Measurements from ENCODE around the gene FAM13A.

The FAM13A gene

DNA sequence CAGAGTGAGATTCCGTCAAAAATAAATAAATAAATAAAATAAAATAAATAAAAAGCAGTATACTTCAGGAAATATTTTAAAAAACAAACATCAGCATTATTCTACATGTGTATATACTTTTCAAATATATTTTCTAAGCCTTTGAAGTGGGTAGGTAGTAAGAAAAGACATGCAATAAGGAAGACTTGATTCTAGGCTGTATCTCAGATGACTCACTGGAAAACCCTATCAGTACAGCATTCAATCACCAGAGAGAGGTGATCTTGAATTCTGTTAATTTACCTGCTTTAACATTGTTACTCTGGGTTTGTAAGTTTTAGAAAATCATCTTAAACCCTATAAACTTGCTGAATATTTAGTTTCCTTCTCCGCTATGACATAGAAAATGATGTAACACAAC is 252.8 kb downstream of the FAM13A start:
- no peak for DNase-seq

- DNase-seq: no peak
These were observed 253.3 kb downstream of the FAM13A start for GRCh38 chr4:88803600-88804096.

DNA sequence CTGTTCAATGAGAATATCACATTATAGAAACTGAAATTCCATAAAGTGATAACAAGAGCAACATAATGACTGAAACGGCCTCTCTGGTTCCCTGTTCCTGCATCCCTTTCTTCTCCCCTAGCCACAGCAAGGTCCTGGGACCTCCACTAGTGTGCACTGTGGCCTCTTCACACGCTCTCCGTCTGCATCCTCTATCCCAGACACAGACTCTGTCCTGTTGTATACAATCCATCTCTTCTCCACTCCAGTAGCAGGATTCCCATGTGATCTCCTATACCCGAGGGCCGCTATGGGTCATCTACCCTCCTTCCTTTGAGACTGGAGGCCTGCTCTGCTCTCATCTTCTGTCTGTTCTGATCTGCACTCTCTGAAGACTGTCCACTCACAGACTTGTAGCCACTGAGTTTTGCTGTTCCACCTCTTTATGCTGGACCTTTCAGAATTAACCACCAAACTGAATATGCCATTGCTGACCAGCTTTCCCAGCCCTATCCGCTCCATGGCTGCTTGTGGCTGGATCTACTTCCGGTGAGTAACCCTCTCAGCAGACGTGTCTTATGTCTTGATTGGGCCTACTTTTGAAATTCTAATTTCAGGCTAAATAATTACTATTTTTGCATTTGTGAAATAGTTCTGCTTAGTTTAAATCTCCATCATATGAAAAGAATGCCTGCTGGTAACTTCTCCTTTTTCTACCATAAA is 254.2 kb downstream of the FAM13A start:
- DNase-seq: no peak

- no peak for DNase-seq
These were observed 254.8 kb downstream of the FAM13A start for GRCh38 chr4:88802138-88802537.

- DNase-seq: no peak
These were observed 257.1 kb downstream of the FAM13A start for GRCh38 chr4:88799900-88800299.

DNA sequence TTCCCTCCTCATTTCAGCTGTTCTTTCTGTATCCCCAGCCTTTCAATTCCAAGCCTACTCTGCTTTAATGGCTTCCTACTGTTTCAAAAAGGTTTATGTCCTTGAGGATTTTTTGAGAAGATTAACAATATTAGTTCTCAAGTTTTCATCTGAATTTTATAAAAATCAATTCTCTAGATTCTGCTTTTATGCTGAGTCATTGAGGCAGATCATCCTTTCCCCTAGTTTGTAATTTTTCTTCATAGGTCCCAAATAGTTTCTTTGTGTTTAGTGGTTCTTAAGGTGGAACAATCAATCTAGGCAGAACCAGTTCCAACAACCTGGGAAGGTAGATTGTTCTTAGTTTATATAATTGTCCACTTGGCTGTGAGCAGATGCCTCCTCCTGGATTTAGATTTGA is 259.3 kb downstream of the FAM13A start:
- DNase-seq: no peak

- DNase-seq: no peak
These were observed 260.4 kb downstream of the FAM13A start for GRCh38 chr4:88796545-88796944.

GRCh38 chr4:88794952-88795351 is 262.0 kb downstream of the FAM13A start:
- DNase-seq: no peak

GRCh38 chr4:88794087-88794690 is 262.8 kb downstream of the FAM13A start:
- no peak for DNase-seq

- no peak for DNase-seq
These were observed 263.5 kb downstream of the FAM13A start for GRCh38 chr4:88793475-88793874.

DNA sequence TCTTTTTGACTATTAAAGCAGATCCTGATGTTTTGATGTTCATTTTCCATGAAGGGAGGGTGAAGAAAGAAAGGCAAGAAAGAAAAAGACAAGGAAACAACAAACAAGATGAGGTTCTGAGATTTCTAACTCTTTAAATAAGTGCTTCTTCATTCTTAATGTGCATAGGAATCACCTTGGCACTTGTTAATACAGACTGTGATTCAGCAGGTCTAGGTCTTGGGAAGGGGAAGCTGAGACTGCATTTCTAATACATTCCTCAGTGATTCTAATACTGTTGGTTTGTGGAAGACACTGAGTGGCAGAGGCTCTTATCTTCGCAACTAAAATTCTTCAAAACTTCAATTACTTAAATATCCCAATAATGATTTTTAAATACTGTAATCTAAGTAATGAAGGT is 264.2 kb downstream of the FAM13A start:
- DNase-seq: no peak

GRCh38 chr4:88792268-88792781 is 264.7 kb downstream of the FAM13A start:
- no peak for DNase-seq

- no peak for DNase-seq
These were observed 265.7 kb downstream of the FAM13A start for GRCh38 chr4:88791274-88791673.

DNA sequence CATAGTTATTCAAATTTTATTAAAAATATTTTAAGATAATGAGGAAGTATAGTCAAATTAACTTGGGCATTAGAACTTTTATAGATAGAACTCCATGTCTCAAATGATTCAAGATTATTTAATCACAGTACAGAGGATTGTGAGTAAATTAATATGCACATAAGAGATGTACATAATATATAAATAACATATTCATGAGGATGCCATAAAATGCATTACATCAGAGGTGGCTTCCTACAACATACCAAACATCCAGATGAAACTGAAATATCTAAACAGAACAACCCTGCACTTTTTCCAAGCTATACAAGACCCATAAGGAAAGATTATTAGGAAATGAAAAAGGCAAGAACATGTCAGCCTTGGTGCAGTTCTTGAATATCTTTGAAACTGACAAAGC is 268.1 kb downstream of the FAM13A start:
- DNase-seq: no peak

DNA sequence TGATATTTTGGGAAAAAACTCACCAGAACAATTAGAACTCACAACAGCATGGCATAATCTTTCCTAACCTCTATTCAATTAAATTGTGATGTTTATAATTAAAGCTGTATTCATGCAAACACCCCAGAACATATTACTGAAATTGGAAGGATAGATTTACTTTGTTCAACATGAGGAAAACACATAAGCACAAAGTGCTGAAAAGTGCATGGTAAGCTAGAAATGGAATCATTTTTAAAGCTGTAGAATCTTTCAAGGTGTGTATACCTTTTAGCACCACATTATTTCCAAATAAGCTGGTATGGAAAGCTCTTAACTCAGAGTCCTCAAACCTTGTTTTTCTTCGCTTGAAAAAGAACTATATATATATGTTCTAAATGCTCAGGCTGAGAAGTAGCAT is 268.6 kb downstream of the FAM13A start:
- no peak for DNase-seq

DNA sequence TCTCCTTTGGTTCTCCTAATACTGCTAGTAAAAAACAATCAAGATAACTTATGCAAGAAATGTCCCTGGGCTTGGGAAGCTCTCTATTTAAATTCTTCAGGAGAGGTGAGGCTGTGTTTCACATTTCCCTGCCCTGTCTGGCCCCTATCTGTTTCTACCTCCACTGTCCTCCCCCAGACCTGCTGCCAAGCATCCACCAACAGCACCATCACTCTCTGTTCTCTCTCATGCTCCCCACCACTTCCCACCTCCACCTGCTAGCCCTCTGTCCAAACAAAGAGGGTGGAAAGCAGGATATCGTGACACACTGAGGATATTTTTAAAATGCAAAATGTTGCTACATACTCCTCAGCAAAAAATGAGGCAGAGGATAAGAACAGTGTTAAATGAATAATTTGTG is 271.0 kb downstream of the FAM13A start:
- DNase-seq: no peak

DNA sequence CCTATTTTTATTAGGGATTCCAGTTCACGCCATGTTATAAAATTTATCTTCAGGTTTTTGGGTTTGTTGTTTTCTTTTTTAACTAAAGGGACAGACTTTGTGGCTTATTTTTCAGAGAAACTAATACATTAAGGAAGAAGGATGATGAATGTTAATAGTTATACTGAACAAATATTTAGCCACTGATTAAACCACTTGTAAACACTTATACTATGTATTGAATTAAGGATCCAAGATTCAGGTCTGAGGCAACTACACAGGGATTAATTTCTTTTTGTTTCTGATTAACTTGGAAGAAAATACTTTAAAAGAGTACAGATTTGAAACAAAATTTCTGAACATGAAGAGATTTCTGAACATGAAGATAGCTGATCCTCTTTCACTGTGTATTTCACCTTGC is 276.6 kb downstream of the FAM13A start:
- DNase-seq: no peak

GRCh38 chr4:88779431-88779830 is 277.6 kb downstream of the FAM13A start:
- no peak for DNase-seq

- no peak for DNase-seq
These were observed 281.5 kb downstream of the FAM13A start for GRCh38 chr4:88775529-88775928.

- no peak for DNase-seq
These were observed 282.0 kb downstream of the FAM13A start for GRCh38 chr4:88775026-88775425.

GRCh38 chr4:88771883-88772450 is 285.0 kb downstream of the FAM13A start:
- no peak for DNase-seq

GRCh38 chr4:88765729-88766128 is 291.3 kb downstream of the FAM13A start:
- no peak for DNase-seq

- no peak for DNase-seq
These were observed 293.9 kb downstream of the FAM13A start for GRCh38 chr4:88763075-88763474.

- DNase-seq: no peak
These were observed 295.0 kb downstream of the FAM13A start for GRCh38 chr4:88761861-88762523.

All from activated CD4-positive, alpha-beta T cell treated with anti-CD3 and anti-CD28 coated beads, Interleukin-2, amount 50 U/mL, for 1 hour (primary cell).